NCI-H774 (cell line): ENCODE data around the gene VSTM5.

Source experiments
- DNase-seq: peaks from one replicate; lab custom pipeline; 2025; lab: John Stamatoyannopoulos, UW

VSTM5 gene

GRCh38 chr11:93842461-93842860, 8.0 kb downstream of the VSTM5 start:
- DNase-seq = no peak

- DNase-seq = no peak
Measured at GRCh38 chr11:93842034-93842433, 8.4 kb downstream of the VSTM5 start.

DNA sequence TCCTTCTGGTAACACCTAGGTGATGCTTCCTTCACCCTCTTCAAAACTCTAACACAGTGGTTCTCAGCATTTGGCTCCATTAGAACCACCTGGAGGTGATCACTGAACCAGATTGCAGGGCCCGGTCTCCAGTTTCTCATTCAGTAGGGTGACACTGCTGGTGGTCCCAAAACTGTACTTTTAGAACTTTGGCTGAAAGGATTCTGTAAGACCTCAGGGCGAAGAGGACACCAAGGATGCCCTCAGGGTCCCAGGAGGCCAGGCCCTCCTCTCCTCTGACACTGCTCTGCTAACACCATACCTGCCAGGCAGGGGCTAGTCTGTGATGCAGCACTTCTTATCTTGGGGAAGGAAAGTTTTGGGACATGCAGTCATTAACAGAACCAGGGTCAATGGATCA, 9.0 kb downstream of the VSTM5 start:
- no peak for DNase-seq

- DNase-seq = no peak
Measured at GRCh38 chr11:93840981-93841380, 9.4 kb downstream of the VSTM5 start.

DNA sequence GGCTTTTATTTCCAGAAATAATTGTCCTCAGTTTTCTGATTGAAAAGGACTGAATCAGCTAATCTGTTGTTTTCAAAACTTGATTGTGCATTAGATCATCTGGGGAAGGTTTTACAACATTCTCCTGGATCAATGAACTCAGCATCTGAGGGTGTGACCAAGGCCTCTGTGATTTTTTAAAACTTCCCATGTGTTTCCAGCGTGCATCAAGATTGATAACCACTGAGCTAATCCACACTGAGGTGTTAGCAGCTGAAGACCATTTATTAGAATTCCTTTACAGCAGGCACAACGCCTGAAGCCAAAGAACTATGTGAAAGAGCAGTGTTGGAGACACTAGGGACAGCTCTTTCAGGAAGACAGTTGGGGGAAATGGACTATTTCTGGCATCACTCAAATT, 10.2 kb downstream of the VSTM5 start:
- DNase-seq = no peak

GRCh38 chr11:93838967-93839366, 11.5 kb downstream of the VSTM5 start:
- DNase-seq = no peak

- DNase-seq = no peak
Measured at GRCh38 chr11:93832780-93833179, 17.6 kb downstream of the VSTM5 start.

GRCh38 chr11:93831343-93832127, 18.9 kb downstream of the VSTM5 start:
- no peak for DNase-seq

- no peak for DNase-seq
Measured at GRCh38 chr11:93829598-93829997, 20.8 kb downstream of the VSTM5 start.

DNA sequence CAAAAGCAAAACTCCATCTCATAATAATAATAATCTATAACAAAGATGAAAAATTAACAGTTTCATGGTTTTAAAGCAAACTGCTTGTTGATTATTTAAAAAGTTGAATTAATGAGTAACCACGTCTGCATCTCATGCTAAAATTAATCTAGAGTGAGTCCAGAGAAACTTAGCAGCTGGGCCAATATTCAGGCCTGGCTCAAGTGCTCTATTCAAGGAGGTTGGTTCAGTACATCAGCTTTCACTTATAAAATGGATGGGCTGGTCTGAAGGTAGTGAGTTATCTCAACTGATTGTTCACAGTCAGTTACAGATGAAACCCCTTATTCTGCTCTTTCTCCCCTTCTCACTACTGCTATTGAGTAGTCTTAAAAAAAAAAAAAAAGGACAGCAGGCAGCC, 23.1 kb downstream of the VSTM5 start:
- no peak for DNase-seq

DNA sequence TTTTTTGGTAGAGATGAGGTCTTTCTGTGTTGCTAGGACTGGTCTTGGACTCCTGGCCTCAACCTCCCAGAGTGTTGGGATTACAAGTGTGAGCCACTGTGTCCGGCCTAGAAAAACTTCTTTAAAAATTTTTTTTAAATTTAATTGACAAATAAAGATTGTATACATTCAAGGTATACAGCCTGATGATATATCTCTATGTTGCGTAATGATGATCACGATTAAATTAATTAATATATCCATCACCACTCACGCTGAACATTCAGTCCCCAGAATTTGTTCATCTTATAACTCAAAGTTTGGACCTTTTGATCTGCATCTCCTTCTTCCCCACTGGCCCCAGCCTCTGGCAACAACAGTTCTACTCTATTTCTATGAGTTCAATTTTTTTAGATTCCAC, 27.2 kb downstream of the VSTM5 start:
- no peak for DNase-seq

DNA sequence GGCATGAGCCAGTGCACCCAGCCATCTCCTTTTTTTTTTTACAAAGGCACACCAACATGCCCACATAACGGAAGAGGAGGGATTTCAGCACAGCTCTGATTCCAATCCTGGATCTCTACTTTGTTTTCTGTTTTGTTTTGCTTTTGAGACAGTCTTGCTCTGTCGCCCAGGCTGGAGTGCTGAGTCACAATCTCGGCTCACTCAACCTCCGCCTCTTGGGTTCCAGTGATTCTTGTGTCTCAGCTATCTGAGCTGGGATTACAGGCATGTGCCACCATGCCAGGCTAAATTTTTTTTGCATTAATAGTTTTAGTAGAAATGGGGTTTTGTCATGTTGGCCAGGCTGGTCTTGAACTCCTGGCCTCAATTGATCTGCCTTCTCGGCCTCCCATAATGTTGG, 28.1 kb downstream of the VSTM5 start:
- no peak for DNase-seq

DNA sequence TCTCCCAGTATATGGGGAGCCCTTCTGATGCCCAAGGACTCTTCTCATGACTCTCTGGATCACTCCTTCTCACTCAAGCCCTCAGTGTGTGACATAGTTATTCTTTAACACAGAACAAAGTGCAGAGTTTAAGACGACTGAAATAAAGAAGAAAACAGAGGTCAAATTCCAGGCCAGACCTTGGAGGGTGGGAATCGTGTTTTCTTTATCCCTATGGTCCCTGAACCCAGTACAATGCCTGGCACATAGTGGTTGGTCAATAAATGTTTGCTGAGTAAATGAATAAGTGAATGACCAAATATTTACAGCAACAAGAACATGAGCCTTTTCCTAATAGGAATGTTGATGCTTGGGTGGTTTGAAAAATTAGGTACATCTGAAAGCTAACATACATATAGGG, 28.8 kb downstream of the VSTM5 start:
- no peak for DNase-seq

GRCh38 chr11:93820847-93821246, 29.6 kb downstream of the VSTM5 start:
- no peak for DNase-seq

DNA sequence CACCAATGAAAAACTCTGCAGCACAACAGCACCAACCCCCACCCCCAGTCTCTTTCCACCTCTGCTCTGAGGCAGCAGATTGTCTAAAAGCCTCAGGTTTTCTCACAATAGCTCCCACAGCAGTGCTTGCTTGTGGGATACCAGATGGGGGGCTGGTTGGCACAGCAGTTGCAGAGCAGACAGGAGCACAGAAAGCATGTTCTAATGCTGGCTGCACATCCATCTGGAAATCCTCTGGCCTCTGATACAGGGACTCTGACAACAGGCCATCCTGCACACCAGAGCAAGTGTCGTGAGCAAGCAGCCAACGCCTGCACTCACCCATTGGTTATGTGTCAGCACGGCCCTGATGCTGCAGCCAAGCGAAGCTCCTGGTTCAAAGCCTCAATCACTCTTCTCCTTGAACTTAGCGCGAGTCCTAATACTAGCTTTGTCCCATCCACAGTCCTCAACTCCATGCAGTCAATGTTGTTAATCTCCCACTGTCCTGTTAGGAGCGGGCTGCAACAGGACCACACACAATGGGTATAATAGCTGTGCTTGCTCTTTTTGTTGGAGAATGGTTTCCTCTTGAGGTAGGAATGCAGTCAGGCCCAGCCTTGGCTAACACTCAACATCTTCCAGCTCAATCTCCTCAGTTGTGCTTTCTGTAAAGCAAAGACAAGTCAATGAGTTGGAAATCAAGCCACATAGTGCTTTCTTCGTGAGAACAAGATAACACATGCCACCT, 30.3 kb downstream of the VSTM5 start:
- DNase-seq = no peak

GRCh38 chr11:93817426-93818348, 32.7 kb downstream of the VSTM5 start:
- DNase-seq = no peak

DNA sequence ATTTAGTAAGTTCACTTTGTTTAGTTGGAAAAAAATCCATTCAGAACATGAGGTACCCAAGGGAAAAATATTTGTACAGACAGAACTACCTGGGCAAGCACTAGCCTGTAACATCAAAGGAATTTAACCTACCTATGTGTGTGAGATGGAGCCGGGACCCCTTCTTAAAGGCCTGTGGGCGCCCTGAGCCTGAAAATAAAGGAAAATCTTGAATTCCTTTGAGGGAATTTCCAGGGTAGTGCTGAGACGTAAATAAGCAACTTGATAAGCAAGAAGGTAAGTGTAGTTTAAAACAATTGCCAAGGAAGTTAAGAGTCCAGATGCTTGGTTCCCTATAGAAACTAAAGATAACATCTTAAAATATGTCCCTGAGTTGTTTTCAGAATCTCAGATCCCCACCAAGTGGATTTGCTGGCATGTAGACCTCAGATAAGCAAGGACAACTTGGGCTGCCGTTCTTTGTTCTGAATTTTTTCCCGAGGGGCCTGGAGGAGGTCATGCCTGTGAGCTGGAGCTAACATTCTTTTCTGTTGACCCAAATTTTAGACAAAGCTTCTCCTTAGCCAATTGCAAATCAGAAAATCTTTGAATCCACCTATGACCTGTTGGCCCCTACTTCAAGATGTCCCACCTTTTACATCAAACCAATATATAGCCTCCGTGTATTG, 35.3 kb downstream of the VSTM5 start:
- no peak for DNase-seq

DNA sequence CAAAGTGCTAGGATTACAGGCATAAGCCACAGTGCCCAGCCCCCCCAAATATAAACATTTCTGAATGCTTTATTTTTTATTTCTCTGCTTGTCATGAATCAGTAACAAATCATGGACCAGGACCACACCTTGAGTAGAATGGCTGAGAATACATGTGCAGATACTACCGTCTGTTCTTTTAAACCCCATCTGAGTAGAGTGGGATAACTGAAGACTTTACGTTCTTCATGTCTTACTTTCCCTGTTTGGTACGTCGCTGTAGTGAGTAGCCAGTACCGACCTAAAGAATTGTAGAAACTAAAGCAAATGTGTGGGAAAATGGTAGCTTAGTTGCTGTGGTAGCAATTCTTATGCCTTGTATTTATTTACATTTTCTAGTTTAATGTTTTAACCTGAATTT, 36.4 kb downstream of the VSTM5 start:
- DNase-seq = no peak

- DNase-seq = no peak
Measured at GRCh38 chr11:93807980-93808379, 42.4 kb downstream of the VSTM5 start.

DNA sequence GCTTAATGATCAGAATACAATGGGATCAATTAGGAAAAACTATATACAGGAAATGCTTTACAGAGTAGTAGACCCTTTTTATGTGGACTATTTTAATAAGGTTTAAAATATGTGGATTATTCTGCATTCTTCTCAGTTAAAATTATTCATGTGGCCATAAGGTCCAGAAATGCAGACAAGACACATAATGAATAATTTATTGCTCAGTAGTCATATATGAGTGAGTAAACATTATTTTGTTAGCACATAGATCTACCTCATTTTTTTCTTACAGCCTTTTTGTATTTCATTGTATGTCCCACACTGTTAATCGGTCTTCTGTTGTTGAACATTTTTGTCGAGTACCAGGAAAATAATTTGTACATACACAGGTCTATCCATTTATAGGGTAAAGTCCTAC, 45.5 kb downstream of the VSTM5 start:
- no peak for DNase-seq

- DNase-seq = no peak
Measured at GRCh38 chr11:93801366-93801765, 49.1 kb downstream of the VSTM5 start.
